ENCODE results near the gene ASB7. TPM values are rescaled to one million over a fixed set of nuclear protein-coding genes. Genes with fewer than 3 reads are reported as not detected.

ASB7 gene
- total and polyA plus RNA-seq, 2 donors from 2014 or later, result 5.3 to 17.7 TPM

GRCh38 chr15:100559330-100559729 lies 43.1 kb upstream of the ASB7 start:
- FAIRE-seq (no peak), DNase-seq (no peak)
- intact Hi-C loops (cut with DNase I), result no loop called here
- H3K36me3 ChIP-seq (ENCODE audit: control insufficient read depth in 2 of 3, insufficient read depth in 3 of 3, low read length in 3 of 3), result no peaks in the 10 kb centered on the region
- H3K4me3 ChIP-seq (ENCODE audit: low read length in 3 of 3), result no peak overlapping the region
- no peak overlapping the region for H3K9ac ChIP-seq (ENCODE audit: low read length in 3 of 3)
- no peaks in the 10 kb centered on the region for H3K27me3 ChIP-seq (ENCODE audit: control insufficient read depth, insufficient read depth, low read length)
- TF ChIP-seq CTCF (IDR thresholded peaks at IDR 0.05; ENCODE audit: borderline replicate concordance, extremely low read depth, insufficient read depth), result no peak
- H3K27ac ChIP-seq (ENCODE audit: low read depth in 2 of 2, low read length in 2 of 2), result no peak overlapping the region
- H3K4me1 ChIP-seq (ENCODE audit: control insufficient read depth in 2 of 3, insufficient read depth in 2 of 3, low read depth in 1 of 3, low read length in 3 of 3), result no peaks in the 10 kb centered on the region
- H3K9me3 ChIP-seq (ENCODE audit: control insufficient read depth in 2 of 3, insufficient read depth in 1 of 3, low read length in 3 of 3), result no peaks in the 10 kb centered on the region

- no peaks in the 10 kb centered on the region for H3K27me3 ChIP-seq (ENCODE audit: control insufficient read depth, insufficient read depth, low read length)
- intact Hi-C loops (cut with DNase I), result no loop called here
Measured at GRCh38 chr15:100560323-100560722, 42.1 kb upstream of the ASB7 start.

GRCh38 chr15:100565591-100565990 lies 36.8 kb upstream of the ASB7 start:
- intact Hi-C loops (cut with DNase I), result no loop called here
- no peak for DNase-seq

More at GRCh38 chr15:100560323-100560722, 42.1 kb upstream of the ASB7 start:
- no peak for TF ChIP-seq CTCF (IDR thresholded peaks at IDR 0.05; ENCODE audit: borderline replicate concordance, extremely low read depth, insufficient read depth)
- H3K27ac ChIP-seq (ENCODE audit: low read depth in 2 of 2, low read length in 2 of 2), result no peak overlapping the region
- no peak for FAIRE-seq
- no peaks in the 10 kb centered on the region for H3K4me1 ChIP-seq (ENCODE audit: control insufficient read depth in 2 of 3, insufficient read depth in 2 of 3, low read depth in 1 of 3, low read length in 3 of 3)
- DNase-seq, result no peak
- H3K9me3 ChIP-seq (ENCODE audit: control insufficient read depth in 2 of 3, insufficient read depth in 1 of 3, low read length in 3 of 3), result no peaks in the 10 kb centered on the region
- no peak overlapping the region for H3K4me3 ChIP-seq (ENCODE audit: low read length in 3 of 3)
- H3K9ac ChIP-seq (ENCODE audit: low read length in 3 of 3), result no peak overlapping the region
- no peaks in the 10 kb centered on the region for H3K36me3 ChIP-seq (ENCODE audit: control insufficient read depth in 2 of 3, insufficient read depth in 3 of 3, low read length in 3 of 3)

More at GRCh38 chr15:100565591-100565990, 36.8 kb upstream of the ASB7 start:
- peaks cover 0 to 11% (median 2%) of the 10 kb centered on the region in 3 donors for H3K36me3 ChIP-seq (ENCODE audit: control insufficient read depth in 2 of 3, insufficient read depth in 3 of 3, low read length in 3 of 3)
- no peaks in the 10 kb centered on the region for H3K27me3 ChIP-seq (ENCODE audit: control insufficient read depth, insufficient read depth, low read length)
- H3K4me3 ChIP-seq (ENCODE audit: low read length in 3 of 3), result no peak overlapping the region
- FAIRE-seq, result no peak
- no peak overlapping the region for H3K27ac ChIP-seq (ENCODE audit: low read depth in 2 of 2, low read length in 2 of 2)
- no peak overlapping the region for H3K9ac ChIP-seq (ENCODE audit: low read length in 3 of 3)
- TF ChIP-seq CTCF (IDR thresholded peaks at IDR 0.05; ENCODE audit: borderline replicate concordance, extremely low read depth, insufficient read depth), result no peak
- H3K9me3 ChIP-seq (ENCODE audit: control insufficient read depth in 2 of 3, insufficient read depth in 1 of 3, low read length in 3 of 3), result no peaks in the 10 kb centered on the region
- no peaks in the 10 kb centered on the region for H3K4me1 ChIP-seq (ENCODE audit: control insufficient read depth in 2 of 3, insufficient read depth in 2 of 3, low read depth in 1 of 3, low read length in 3 of 3)
